Tibial nerve (tissue), 4 donors: ENCODE results near the gene RELA. TPM values are rescaled to one million over a fixed set of nuclear protein-coding genes. Genes with fewer than 3 reads are reported as not detected.

ENCODE experiments used
- DNase-seq, 2 donors: peaks; one replicate each; pipeline ENCODE4 v3.0.0-alpha.2; 2019; ENCODE audit warnings: low spot score in 2 of 2
- H3K27ac ChIP-seq, 4 donors: fragments of 200-600 bp; sonication (generic) in 3 of 4; one replicate each; pipeline ENCODE4 v1.5.1; 2017 to 2019; ENCODE audit warnings: mild to moderate bottlenecking in 1 of 4
- H3K27me3 ChIP-seq, 2 donors: fragments of 200-600 bp; sonication (generic) in 1 of 2; one replicate each; pipeline versions ENCODE4 v1.5.1 to v1.6.0; 2017 to 2019
- H3K36me3 ChIP-seq, 3 donors: fragments of 200-600 bp; sonication (generic); one replicate each; pipeline ENCODE4 v1.5.1; 2018 to 2019
- H3K4me1 ChIP-seq, 4 donors: fragments of 200-600 bp; sonication (generic) in 3 of 4; one replicate each; pipeline ENCODE4 v1.5.1; 2017 to 2019
- H3K4me3 ChIP-seq, 4 donors: fragments of 200-600 bp; sonication (generic) in 3 of 4; one replicate each; pipeline ENCODE4 v1.5.1; 2017 to 2019; ENCODE audit warnings: mild to moderate bottlenecking in 1 of 4, moderate library complexity in 1 of 4
- H3K9me3 ChIP-seq, 4 donors: fragments of 200-600 bp; sonication (generic) in 3 of 4; one replicate each; pipeline ENCODE4 v1.5.1; 2017 to 2019
- EP300 ChIP-seq, 2 donors: sonication (generic); formaldehyde crosslinking; IDR thresholded peaks; one replicate each; pipeline ENCODE4 v1.6.1; 2017; ENCODE audit warnings: antibody characterized with exemption in 2 of 2, mild to moderate bottlenecking in 1 of 2
- POLR2A ChIP-seq, 2 donors: fragments of 450-650 bp; IDR thresholded peaks; one replicate each; pipeline ENCODE4 v1.6.1; 2017; ENCODE audit warnings: antibody characterized with exemption in 2 of 2, mild to moderate bottlenecking in 2 of 2, moderate library complexity in 2 of 2
- WGBS, 2 donors: methylation state at CpG; one replicate each; pipeline ENCODE4 v1.1.5; 2018; 5-methylcytosine and 5-hydroxymethylcytosine counted together
- total RNA-seq, 4 donors: library from RNA; depleted of rRNA; stranded (reverse); fragments of >200 nt; gene quantifications; one replicate each; pipeline ENCODE4 v1.1.0, GENCODE V29; 2016
- TF ChIP-seq, protein P1 (sequence below), 5 experiments: fragments of 200-600 bp in 3 of 5; fragments of 450-650 bp in 2 of 5; sonication (generic) in 3 of 5; IDR thresholded peaks; one replicate each; pipeline ENCODE4 v1.5.1; 2016 to 2019; ENCODE audit warnings: antibody characterized with exemption in 5 of 5, mild to moderate bottlenecking in 3 of 5, moderate library complexity in 2 of 5

RELA gene
- 10 to 100 TPM; 44.6 to 70.8 (median 51.7) TPM for total RNA-seq

- WGBS, 2 donors, result 0 to 2% methylated on average over 24 to 81 of the region's 91 CpGs
- Histone ChIP-seq H3K36me3 (peaks cover 0 to 38% (median 24%) of the 10 kb centered on the region in 3 donors), H3K4me1 (peaks cover 4 to 33% (median 27%) of the 10 kb centered on the region in 4 donors), H3K27me3 (no peaks in the 10 kb centered on the region), H3K9me3 (no peaks in the 10 kb centered on the region), H3K27ac (peak within 1 kb of the TSS; percentile 93 to 99 (median 96)), H3K4me3 (peak within 1 kb of the TSS; percentile 88 to 93 (median 90))
- TF ChIP-seq, protein P1, sequence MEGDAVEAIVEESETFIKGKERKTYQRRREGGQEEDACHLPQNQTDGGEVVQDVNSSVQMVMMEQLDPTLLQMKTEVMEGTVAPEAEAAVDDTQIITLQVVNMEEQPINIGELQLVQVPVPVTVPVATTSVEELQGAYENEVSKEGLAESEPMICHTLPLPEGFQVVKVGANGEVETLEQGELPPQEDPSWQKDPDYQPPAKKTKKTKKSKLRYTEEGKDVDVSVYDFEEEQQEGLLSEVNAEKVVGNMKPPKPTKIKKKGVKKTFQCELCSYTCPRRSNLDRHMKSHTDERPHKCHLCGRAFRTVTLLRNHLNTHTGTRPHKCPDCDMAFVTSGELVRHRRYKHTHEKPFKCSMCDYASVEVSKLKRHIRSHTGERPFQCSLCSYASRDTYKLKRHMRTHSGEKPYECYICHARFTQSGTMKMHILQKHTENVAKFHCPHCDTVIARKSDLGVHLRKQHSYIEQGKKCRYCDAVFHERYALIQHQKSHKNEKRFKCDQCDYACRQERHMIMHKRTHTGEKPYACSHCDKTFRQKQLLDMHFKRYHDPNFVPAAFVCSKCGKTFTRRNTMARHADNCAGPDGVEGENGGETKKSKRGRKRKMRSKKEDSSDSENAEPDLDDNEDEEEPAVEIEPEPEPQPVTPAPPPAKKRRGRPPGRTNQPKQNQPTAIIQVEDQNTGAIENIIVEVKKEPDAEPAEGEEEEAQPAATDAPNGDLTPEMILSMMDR (IDR thresholded peaks at IDR 0.05), result peak in 2 of 5 experiments; percentile 69 to 77
- TF ChIP-seq POLR2A (IDR thresholded peaks at IDR 0.05), result peak; percentile 42 to 88
- peak in 1 of 2 donors; percentile 97 for TF ChIP-seq EP300 (IDR thresholded peaks at IDR 0.05)
- peak; percentile 93 to 98 for DNase-seq
These were observed at the start of gene RELA for GRCh38 chr11:65662799-65663638. RELA (minus strand) TSS chr11:65662916; CDS start chr11:65662832, 84 bp downstream.

DNA sequence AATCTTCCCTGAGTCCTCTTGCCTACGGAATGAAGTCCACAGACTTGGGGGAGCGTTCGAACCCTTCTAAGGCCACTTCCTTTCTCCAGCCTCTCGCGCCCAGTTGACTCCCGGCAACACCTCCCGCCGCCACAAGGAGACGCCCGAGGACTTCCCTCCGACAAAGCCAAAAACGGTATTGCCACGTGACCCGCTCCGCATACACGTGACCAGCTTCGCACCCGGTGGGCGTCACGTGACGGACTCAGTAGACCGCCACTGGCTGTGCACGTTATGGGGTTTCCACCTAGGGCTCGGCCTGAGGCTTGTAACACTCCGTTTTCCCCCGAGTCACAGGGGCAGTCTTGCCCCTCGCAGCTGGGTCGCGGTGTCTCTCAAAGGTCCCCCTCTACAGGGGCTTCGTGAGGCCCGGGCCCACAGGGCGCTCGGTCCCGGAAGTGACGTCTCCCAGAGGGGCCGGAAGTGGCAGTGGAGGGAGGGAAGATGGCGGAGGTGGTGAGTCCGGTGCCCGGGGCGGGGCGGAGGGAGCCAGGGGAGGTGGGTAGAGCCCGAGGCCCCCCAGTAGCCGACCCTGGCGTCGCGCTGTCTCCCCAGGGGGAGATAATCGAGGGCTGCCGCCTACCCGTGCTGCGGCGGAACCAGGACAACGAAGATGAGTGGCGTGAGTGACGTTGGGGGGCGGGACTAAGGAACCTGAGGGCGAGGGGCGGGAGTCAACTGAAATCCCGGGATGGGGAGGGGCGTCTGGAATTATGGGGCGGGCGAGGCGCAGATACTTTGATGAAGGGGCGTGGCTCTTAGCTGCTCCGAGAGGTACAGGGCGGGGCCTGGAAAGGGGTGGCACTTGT, 49.3 kb upstream of the RELA start, which contains the start of gene KAT5:
Gene KAT5 (plus strand): TSS at position 468 of the 848 bp plus-strand sequence. CDS start 16 bp downstream, at position 484.
- no peaks in the 10 kb centered on the region for H3K9me3 ChIP-seq
- peak within 1 kb of the TSS; percentile 34 to 97 (median 82) for H3K4me3 ChIP-seq
- peaks cover 0 to 23% (median 7%) of the 10 kb centered on the region in 4 donors for H3K4me1 ChIP-seq
- H3K36me3 ChIP-seq, result peaks cover 5 to 43% (median 24%) of the 10 kb centered on the region in 3 donors
- TF ChIP-seq POLR2A (IDR thresholded peaks at IDR 0.05) (peak; percentile 87 to 89), EP300 (IDR thresholded peaks at IDR 0.05) (peak; percentile 96 to 97)
- TF ChIP-seq, protein P1 (IDR thresholded peaks at IDR 0.05), result peak; percentile 98 to 100 (median 99)
- 0 to 1% methylated on average over 43 to 57 of the region's 65 CpGs for WGBS, 2 donors
- peak; percentile 99 for DNase-seq
- no peaks in the 10 kb centered on the region for H3K27me3 ChIP-seq
- peak within 1 kb of the TSS; percentile 93 to 100 (median 97) for H3K27ac ChIP-seq

- no peak for DNase-seq
- Histone ChIP-seq H3K36me3 (peaks cover 5 to 27% (median 18%) of the 10 kb centered on the region in 3 donors), H3K27ac (peak overlapping the region in 2 of 4 donors; percentile 94 to 100), H3K9me3 (no peaks in the 10 kb centered on the region), H3K27me3 (no peaks in the 10 kb centered on the region), H3K4me3 (no peak overlapping the region), H3K4me1 (peaks cover 0 to 28% (median 9%) of the 10 kb centered on the region in 4 donors)
- no peak for TF ChIP-seq EP300 (IDR thresholded peaks at IDR 0.05)
- no peak for TF ChIP-seq POLR2A (IDR thresholded peaks at IDR 0.05)
- TF ChIP-seq, protein P1 (IDR thresholded peaks at IDR 0.05), result no peak
- WGBS, 2 donors, result 77 to 79% methylated on average over 3 of the region's 3 CpGs
These were observed 47.7 kb upstream of the RELA start for GRCh38 chr11:65710421-65710820.

DNA sequence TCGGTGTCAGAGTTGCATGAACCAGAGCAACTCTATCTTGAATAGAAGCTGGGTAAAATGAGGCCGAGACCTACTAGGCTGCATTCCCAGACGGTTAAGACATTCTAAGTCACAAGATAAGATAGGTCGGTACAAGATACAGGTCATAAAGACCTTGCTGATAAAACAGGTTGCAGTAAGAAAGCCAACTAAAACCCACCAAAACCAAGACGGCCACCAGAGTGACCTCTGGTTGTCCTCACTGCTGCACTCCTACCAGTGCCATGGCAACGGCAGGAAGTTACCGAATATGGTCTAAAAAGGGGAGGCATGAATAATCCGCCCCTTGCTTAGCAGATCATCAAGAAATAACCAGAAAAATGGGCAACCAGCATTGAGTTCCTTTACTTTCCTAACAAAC, 46.9 kb upstream of the RELA start:
- no peaks in the 10 kb centered on the region for H3K9me3 ChIP-seq
- H3K4me3 ChIP-seq, result no peak overlapping the region
- no peak overlapping the region for H3K27ac ChIP-seq
- H3K27me3 ChIP-seq, result no peaks in the 10 kb centered on the region
- no peak for TF ChIP-seq EP300 (IDR thresholded peaks at IDR 0.05)
- TF ChIP-seq, protein P1 (IDR thresholded peaks at IDR 0.05), result no peak
- no peak for TF ChIP-seq POLR2A (IDR thresholded peaks at IDR 0.05)
- peaks cover 3 to 19% (median 11%) of the 10 kb centered on the region in 3 donors for H3K36me3 ChIP-seq
- peaks cover 0 to 28% (median 9%) of the 10 kb centered on the region in 4 donors for H3K4me1 ChIP-seq
- no peak for DNase-seq
- WGBS, 2 donors, result 66 to 68% methylated on average over 8 of the region's 8 CpGs
